Natural killer cell (primary cell): ENCODE measurements around the gene TRAPPC3L. TPM values are rescaled to one million over a fixed set of nuclear protein-coding genes. Genes with fewer than 3 reads are reported as not detected.

ENCODE experiments used
- ATAC-seq, 3 donors: fragments of 150-1000 bp in 2 of 3; fragments of 200-7000 bp in 1 of 3; cut with Tn5 transposase; 1 replicate in 1 of 3; 2 replicates in 2 of 3; pipeline ENCODE4 v1.10.0; 2021; ENCODE audit warnings: mild to moderate bottlenecking in 2 of 3, moderate library complexity in 2 of 3
- DNase-seq, 2 donors: peaks; one replicate each; pipeline versions ENCODE4 v3.0.0 to v3.0.0-alpha.2; 2013 to 2021; ENCODE audit warnings: mixed read lengths in 1 of 2
- H3K27ac ChIP-seq: one replicate; pipeline ENCODE4 v1.5.1; 2013; ENCODE audit warnings: mild to moderate bottlenecking, low read length
- H3K27me3 ChIP-seq: one replicate; pipeline ENCODE4 v1.6.1; 2013; ENCODE audit warnings: low read length; ENCODE audit not compliant: control insufficient read depth, insufficient read depth
- H3K36me3 ChIP-seq: one replicate; pipeline ENCODE4 v1.6.1; 2013; ENCODE audit warnings: low read length; ENCODE audit not compliant: control insufficient read depth, insufficient read depth
- H3K4me1 ChIP-seq: one replicate; pipeline ENCODE4 v1.6.1; 2013; ENCODE audit warnings: low read length; ENCODE audit not compliant: control insufficient read depth, insufficient read depth
- H3K4me3 ChIP-seq: one replicate; pipeline ENCODE4 v1.5.1; 2013; ENCODE audit warnings: low read length
- H3K9me3 ChIP-seq: one replicate; pipeline ENCODE4 v1.6.1; 2013; ENCODE audit warnings: low read length; ENCODE audit not compliant: control insufficient read depth, insufficient read depth
- H3K27ac Mint-ChIP-seq, 2 donors: one replicate each; pipeline ENCODE4 v1.8.0; 2022; ENCODE audit warnings: mild to moderate bottlenecking in 2 of 2, mixed read lengths in 2 of 2, moderate library complexity in 1 of 2
- H3K27me3 Mint-ChIP-seq, 2 donors: one replicate each; pipeline ENCODE4 v1.8.0; 2022; ENCODE audit warnings: low read depth in 2 of 2, mixed read lengths in 2 of 2
- H3K36me3 Mint-ChIP-seq: one replicate; pipeline ENCODE4 v1.8.0; 2022; ENCODE audit warnings: mixed read lengths
- H3K4me1 Mint-ChIP-seq, 2 donors: one replicate each; pipeline ENCODE4 v1.8.0; 2022; ENCODE audit warnings: mixed read lengths in 2 of 2
- H3K4me3 Mint-ChIP-seq: one replicate; pipeline ENCODE4 v1.8.0; 2022; ENCODE audit warnings: mild to moderate bottlenecking, moderate library complexity, mixed read lengths
- H3K9me3 Mint-ChIP-seq, 2 donors: one replicate each; pipeline ENCODE4 v1.8.0; 2022; ENCODE audit warnings: mixed read lengths in 2 of 2
- CTCF ChIP-seq: fragments of 200-600 bp; IDR thresholded peaks from one replicate; pipeline ENCODE4 v1.8.0; 2022; ENCODE audit warnings: antibody characterized with exemption
- WGBS: methylation state at CpG from one replicate; pipeline ENCODE4 v1.1.7; 2013; ENCODE audit warnings: missing lambda C conversion rate; ENCODE audit not compliant: insufficient coverage; 5-methylcytosine and 5-hydroxymethylcytosine counted together
- intact Hi-C: fragments of 100-400 bp; cut with micrococcal nuclease; formaldehyde crosslinking; loops from one replicate; pipeline ENCODE4 v1.14.2; 2022
- total RNA-seq, 4 donors: library from RNA; stranded (reverse); fragments of 120-200 nt in 1 of 4; gene quantifications; one replicate each; pipeline versions ENCODE4 v1.2.3 to v1.2.4, GENCODE V29; 2013 to 2022

Gene TRAPPC3L
- total RNA-seq, 3 donors from 2014 or later (not counting 1 experiment from before 2014, with no cell fraction given): 0.66 TPM; not detected in 2

GRCh38 chr6:116533233-116533957 lies 12.1 kb downstream of the TRAPPC3L start:
- no peak for TF ChIP-seq CTCF
- H3K4me3 Mint-ChIP-seq: no peak overlapping the region
- intact Hi-C loops: no loop called here
- Histone ChIP-seq H3K36me3 (no peaks in the 10 kb centered on the region), H3K27me3 (no peaks in the 10 kb centered on the region), H3K4me1 (no peaks in the 10 kb centered on the region), H3K4me3 (no peak overlapping the region), H3K27ac (no peak overlapping the region), H3K9me3 (no peaks in the 10 kb centered on the region)
- ATAC-seq: no peak
- 84% methylated on average over 8 of the region's 9 CpGs for WGBS
- H3K27me3 Mint-ChIP-seq: peaks cover 21 to 42% of the 10 kb centered on the region in 2 donors
- H3K36me3 Mint-ChIP-seq: no peaks in the 10 kb centered on the region
- no peak for DNase-seq
- no peaks in the 10 kb centered on the region for H3K9me3 Mint-ChIP-seq
- H3K27ac Mint-ChIP-seq: no peak overlapping the region
- no peaks in the 10 kb centered on the region for H3K4me1 Mint-ChIP-seq

- H3K27me3 ChIP-seq: no peaks in the 10 kb centered on the region
- peak; percentile 30 to 82 for DNase-seq
- Mint-ChIP-seq H3K36me3 (no peaks in the 10 kb centered on the region), H3K27me3 (peaks cover 21 to 42% of the 10 kb centered on the region in 2 donors), H3K27ac (no peak overlapping the region), H3K4me1 (no peaks in the 10 kb centered on the region), H3K4me3 (no peak overlapping the region), H3K9me3 (no peaks in the 10 kb centered on the region)
- 84% methylated on average over 10 of the region's 12 CpGs for WGBS
- TF ChIP-seq CTCF: peak; percentile 95
- H3K36me3 ChIP-seq: no peaks in the 10 kb centered on the region
- no peaks in the 10 kb centered on the region for H3K4me1 ChIP-seq
- intact Hi-C loops: loop anchor here (1.0 kb wide), 3 partner anchors 88 to 314 kb away; no protein-coding TSS in a partner anchor
- peak; percentile 95 to 97 (median 97) for ATAC-seq
- no peak overlapping the region for H3K27ac ChIP-seq
- no peak overlapping the region for H3K4me3 ChIP-seq
- no peaks in the 10 kb centered on the region for H3K9me3 ChIP-seq
Measured at GRCh38 chr6:116531675-116532570, 13.6 kb downstream of the TRAPPC3L start.

- H3K27me3 Mint-ChIP-seq: peaks cover 21 to 47% of the 10 kb centered on the region in 2 donors
- H3K27me3 ChIP-seq: no peaks in the 10 kb centered on the region
- no peaks in the 10 kb centered on the region for H3K4me1 Mint-ChIP-seq
- ATAC-seq (no peak), DNase-seq (no peak)
- no peaks in the 10 kb centered on the region for H3K36me3 ChIP-seq
- 78% methylated on average over 1 of the region's 2 CpGs for WGBS
- intact Hi-C loops: no loop called here
- H3K4me3 Mint-ChIP-seq: no peak overlapping the region
- H3K4me3 ChIP-seq: no peak overlapping the region
- no peak overlapping the region for H3K27ac ChIP-seq
- no peaks in the 10 kb centered on the region for H3K4me1 ChIP-seq
- no peaks in the 10 kb centered on the region for H3K9me3 ChIP-seq
- H3K27ac Mint-ChIP-seq: no peak overlapping the region
- no peak for TF ChIP-seq CTCF
- no peaks in the 10 kb centered on the region for H3K36me3 Mint-ChIP-seq
- H3K9me3 Mint-ChIP-seq: no peaks in the 10 kb centered on the region
Measured at GRCh38 chr6:116530436-116530835, 15.0 kb downstream of the TRAPPC3L start.
